ENCODE data around the gene MARS1.
"Not testable (repeated sequence)": the region's sequence is repeated elsewhere in the genome, so short reads cannot be mapped to it uniquely, and the experiment has no call there.

MARS1 gene

GRCh38 chr12:57474430-57474829 lies 13.4 kb upstream of the MARS1 start:
- no peak for DNase-seq

GRCh38 chr12:57474862-57475261 lies 13.0 kb upstream of the MARS1 start:
- DNase-seq: no peak

- DNase-seq: no peak
These were observed 12.4 kb upstream of the MARS1 start for GRCh38 chr12:57475271-57476161.

GRCh38 chr12:57476162-57476992 lies 11.5 kb upstream of the MARS1 start:
- peak; percentile 88 to 90 for DNase-seq

- peak in 1 of 2 experiments; percentile 19 for DNase-seq
These were observed 10.7 kb upstream of the MARS1 start for GRCh38 chr12:57476993-57477709.

- peak; percentile 49 to 63 for DNase-seq
These were observed 9.9 kb upstream of the MARS1 start for GRCh38 chr12:57477710-57478681.

GRCh38 chr12:57479043-57479375 lies 8.9 kb upstream of the MARS1 start:
- DNase-seq: no peak

- peak; percentile 48 to 58 for DNase-seq
These were observed 8.3 kb upstream of the MARS1 start, which contains the start of gene ARHGAP9 for GRCh38 chr12:57479376-57480115. Gene ARHGAP9 (minus strand): TSS chr12:57479866. CDS start chr12:57479406, 460 bp downstream.

- DNase-seq: no peak
These were observed 6.2 kb upstream of the MARS1 start for GRCh38 chr12:57481671-57482070.

GRCh38 chr12:57483466-57483865 lies 4.4 kb upstream of the MARS1 start:
- DNase-seq: no peak

GRCh38 chr12:57485695-57486094 lies 2.2 kb upstream of the MARS1 start:
- no peak for DNase-seq

GRCh38 chr12:57487055-57487596 lies 742 bp upstream of the MARS1 start:
- DNase-seq: no peak

- no peak for DNase-seq
These were observed 711 bp downstream of the MARS1 start for GRCh38 chr12:57488402-57489156.

GRCh38 chr12:57489157-57489641 lies 1.3 kb downstream of the MARS1 start:
- no peak for DNase-seq

- no peak for DNase-seq
These were observed 2.3 kb downstream of the MARS1 start for GRCh38 chr12:57490126-57490525.

GRCh38 chr12:57491393-57492280 lies 3.8 kb downstream of the MARS1 start:
- no peak for DNase-seq

- DNase-seq: not testable (repeated sequence)
These were observed 7.3 kb downstream of the MARS1 start for GRCh38 chr12:57495051-57495701.

GRCh38 chr12:57496822-57497221 lies 9.0 kb downstream of the MARS1 start:
- no peak for DNase-seq

Data from activated CD4-positive, alpha-beta T cell treated with anti-CD3 and anti-CD28 coated beads, Interleukin-2, amount 50 U/mL, for 48 hours (primary cell).